Fibroblast of pulmonary artery (primary cell): Measurements from ENCODE around the gene ERCC4.

Experiments
- DNase-seq: peaks from one replicate; pipeline ENCODE4 v3.0.0-alpha.2; 2010; ENCODE audit warnings: low read depth
- H3K4me3 ChIP-seq: replicated peaks from 2 replicates; pipeline ENCODE4 v1.5.1; 2011; ENCODE audit warnings: low read depth, mild to moderate bottlenecking, control low read depth, low read length, moderate library complexity
- CTCF ChIP-seq: IDR thresholded peaks from 2 replicates; pipeline ENCODE4 v1.5.1; 2011; ENCODE audit warnings: mild to moderate bottlenecking, control low read depth, low read length, inconsistent platforms; ENCODE audit errors: missing control alignments

ERCC4 gene

GRCh38 chr16:13961099-13961811 lies 41.3 kb downstream of the ERCC4 start:
- DNase-seq: peak; percentile 56
- no peak for TF ChIP-seq CTCF
- no peak overlapping the region for H3K4me3 ChIP-seq

GRCh38 chr16:13962232-13962631 lies 42.3 kb downstream of the ERCC4 start:
- no peak overlapping the region for H3K4me3 ChIP-seq
- no peak for TF ChIP-seq CTCF
- DNase-seq: no peak

GRCh38 chr16:13968835-13969234 lies 48.9 kb downstream of the ERCC4 start:
- H3K4me3 ChIP-seq: no peak overlapping the region
- TF ChIP-seq CTCF: no peak
- DNase-seq: no peak

- no peak for DNase-seq
- TF ChIP-seq CTCF: no peak
- no peak overlapping the region for H3K4me3 ChIP-seq
These were observed 49.8 kb downstream of the ERCC4 start for GRCh38 chr16:13969711-13970110.

GRCh38 chr16:13970708-13971422 lies 50.9 kb downstream of the ERCC4 start:
- TF ChIP-seq CTCF: no peak
- H3K4me3 ChIP-seq: no peak overlapping the region

GRCh38 chr16:13973321-13974023 lies 53.5 kb downstream of the ERCC4 start:
- no peak for TF ChIP-seq CTCF
- no peak for DNase-seq
- H3K4me3 ChIP-seq: no peak overlapping the region

More at GRCh38 chr16:13970708-13971422, 50.9 kb downstream of the ERCC4 start:
- no peak for DNase-seq
